Stimulated activated CD8-positive, alpha-beta memory T cell treated with anti-CD3 and anti-CD28 coated beads, Interleukin-15, amount 100 ng/mL, for 24 hours (primary cell): Measurements from ENCODE around the gene OXGR1.
"Not testable (repeated sequence)": the region's sequence is repeated elsewhere in the genome, so short reads cannot be mapped to it uniquely, and the experiment has no call there.

Source experiments
- DNase-seq: peaks from one replicate; pipeline ENCODE4 v3.0.0-alpha.2; 2020; ENCODE audit warnings: low read depth

The OXGR1 gene

GRCh38 chr13:97005625-97006262, 11.5 kb upstream of the OXGR1 start:
- DNase-seq = no peak

- DNase-seq = no peak
Observed at GRCh38 chr13:97004886-97005285, 10.6 kb upstream of the OXGR1 start.

- DNase-seq = no peak
Observed at GRCh38 chr13:97004096-97004876, 10.0 kb upstream of the OXGR1 start.

GRCh38 chr13:97003071-97003470, 8.8 kb upstream of the OXGR1 start:
- DNase-seq = no peak

GRCh38 chr13:97002581-97002980, 8.3 kb upstream of the OXGR1 start:
- DNase-seq = no peak

- no peak for DNase-seq
Observed at GRCh38 chr13:97001636-97002035, 7.4 kb upstream of the OXGR1 start.

GRCh38 chr13:97000295-97000925, 6.1 kb upstream of the OXGR1 start:
- no peak for DNase-seq

GRCh38 chr13:96999091-96999490, 4.8 kb upstream of the OXGR1 start:
- no peak for DNase-seq

- DNase-seq = no peak
Observed at GRCh38 chr13:96998051-96998450, 3.8 kb upstream of the OXGR1 start.

GRCh38 chr13:96996886-96997285, 2.6 kb upstream of the OXGR1 start:
- no peak for DNase-seq

- no peak for DNase-seq
Observed at GRCh38 chr13:96996107-96996506, 1.8 kb upstream of the OXGR1 start.

- DNase-seq = no peak
Observed at GRCh38 chr13:96994858-96995243, 575 bp upstream of the OXGR1 start.

GRCh38 chr13:96993634-96994016, 651 bp downstream of the OXGR1 start:
- no peak for DNase-seq

- no peak for DNase-seq
Observed at GRCh38 chr13:96992633-96993032, 1.6 kb downstream of the OXGR1 start.

GRCh38 chr13:96991072-96991471, 3.2 kb downstream of the OXGR1 start:
- DNase-seq = no peak

GRCh38 chr13:96988441-96988840, 5.8 kb downstream of the OXGR1 start:
- no peak for DNase-seq

- no peak for DNase-seq
Observed at GRCh38 chr13:96984051-96984508, 10.2 kb downstream of the OXGR1 start.

GRCh38 chr13:96982672-96983071, 11.6 kb downstream of the OXGR1 start:
- no peak for DNase-seq

GRCh38 chr13:96979861-96980260, 14.4 kb downstream of the OXGR1 start:
- not testable (repeated sequence) for DNase-seq

GRCh38 chr13:96968027-96968426, 26.2 kb downstream of the OXGR1 start:
- no peak for DNase-seq

GRCh38 chr13:96967248-96967745, 27.0 kb downstream of the OXGR1 start:
- no peak for DNase-seq

- no peak for DNase-seq
Observed at GRCh38 chr13:96966415-96967102, 27.7 kb downstream of the OXGR1 start.
